IPS DF 6.9 (cell line): Measurements from ENCODE around the gene PLEKHN1.

Experiments
- DNase-seq: peaks from one replicate; pipeline ENCODE4 v3.0.0-alpha.2; 2013; ENCODE audit warnings: low read depth, low spot score
- H3K27ac ChIP-seq: one replicate; pipeline ENCODE4 v1.5.1; 2013; ENCODE audit warnings: low read length, control low read depth
- H3K27me3 ChIP-seq: 2 replicates; pipeline ENCODE4 v1.6.1; 2013; ENCODE audit warnings: mild to moderate bottlenecking, low read length; ENCODE audit not compliant: control insufficient read depth, insufficient read depth
- H3K36me3 ChIP-seq: 2 replicates; pipeline ENCODE4 v1.6.1; 2013; ENCODE audit warnings: low read length; ENCODE audit not compliant: control insufficient read depth, insufficient read depth
- H3K4me1 ChIP-seq: 2 replicates; pipeline ENCODE4 v1.6.1; 2013; ENCODE audit warnings: low read length; ENCODE audit not compliant: control insufficient read depth, insufficient read depth
- H3K4me3 ChIP-seq: 2 replicates; pipeline ENCODE4 v1.5.1; 2013; ENCODE audit warnings: mild to moderate bottlenecking, low read length
- H3K9me3 ChIP-seq: 2 replicates; pipeline ENCODE4 v1.6.1; 2013; ENCODE audit warnings: low read length, inconsistent platforms; ENCODE audit not compliant: control insufficient read depth, insufficient read depth
- WGBS: extraction: QIAGEN DNeasy Blood & Tissue Kit; methylation state at CpG from one replicate; pipeline ENCODE4 v1.1.7; 2013; ENCODE audit warnings: mixed read lengths, missing lambda C conversion rate; ENCODE audit not compliant: insufficient read length, insufficient coverage; 5-methylcytosine and 5-hydroxymethylcytosine counted together

Gene PLEKHN1

GRCh38 chr1:930633-931138, 35.6 kb upstream of the PLEKHN1 start:
- H3K27ac ChIP-seq = no peak overlapping the region
- H3K9me3 ChIP-seq = no peaks in the 10 kb centered on the region
- H3K27me3 ChIP-seq = peaks cover 69% of the 10 kb centered on the region
- H3K36me3 ChIP-seq = no peaks in the 10 kb centered on the region
- WGBS = no CpG with 5 or more reads among the region's 18 CpGs
- DNase-seq = no peak
- no peak overlapping the region for H3K4me3 ChIP-seq
- peaks cover 5% of the 10 kb centered on the region for H3K4me1 ChIP-seq

- Histone ChIP-seq H3K4me3 (no peak overlapping the region), H3K9me3 (no peaks in the 10 kb centered on the region), H3K36me3 (no peaks in the 10 kb centered on the region), H3K4me1 (peaks cover 5% of the 10 kb centered on the region), H3K27ac (no peak overlapping the region), H3K27me3 (peaks cover 65% of the 10 kb centered on the region)
- DNase-seq = no peak
- WGBS = no CpG with 5 or more reads among the region's 15 CpGs
Observed at GRCh38 chr1:931380-932172, 34.7 kb upstream of the PLEKHN1 start.

- no peak for DNase-seq
- no CpG with 5 or more reads among the region's 16 CpGs for whole genome bisulfite sequencing
- Histone ChIP-seq H3K27me3 (peaks cover 64% of the 10 kb centered on the region), H3K27ac (no peak overlapping the region), H3K9me3 (no peaks in the 10 kb centered on the region), H3K4me3 (no peak overlapping the region), H3K36me3 (no peaks in the 10 kb centered on the region), H3K4me1 (peaks cover 5% of the 10 kb centered on the region)
Observed at GRCh38 chr1:932173-932510, 34.1 kb upstream of the PLEKHN1 start.

GRCh38 chr1:932776-933602, 33.3 kb upstream of the PLEKHN1 start:
- no peak overlapping the region for H3K4me3 ChIP-seq
- no peak overlapping the region for H3K27ac ChIP-seq

GRCh38 chr1:933603-933940, 32.7 kb upstream of the PLEKHN1 start:
- H3K9me3 ChIP-seq = no peaks in the 10 kb centered on the region
- no peaks in the 10 kb centered on the region; the same call in 1 of the 2 replicates for H3K36me3 ChIP-seq
- DNase-seq = no peak
- WGBS = no CpG with 5 or more reads among the region's 10 CpGs
- peaks cover 54% of the 10 kb centered on the region for H3K27me3 ChIP-seq
- H3K4me3 ChIP-seq = no peak overlapping the region
- no peak overlapping the region for H3K27ac ChIP-seq
- peaks cover 5% of the 10 kb centered on the region for H3K4me1 ChIP-seq

More at GRCh38 chr1:932776-933602, 33.3 kb upstream of the PLEKHN1 start:
- WGBS = no CpG with 5 or more reads among the region's 25 CpGs
- Histone ChIP-seq H3K36me3 (no peaks in the 10 kb centered on the region; the same call in 1 of the 2 replicates), H3K9me3 (no peaks in the 10 kb centered on the region), H3K27me3 (peaks cover 56% of the 10 kb centered on the region), H3K4me1 (peaks cover 5% of the 10 kb centered on the region)
- no peak for DNase-seq

GRCh38 chr1:934991-935750, 31.1 kb upstream of the PLEKHN1 start:
- no CpG with 5 or more reads among the region's 37 CpGs for WGBS
- Histone ChIP-seq H3K27me3 (peaks cover 54% of the 10 kb centered on the region), H3K4me1 (peaks cover 5% of the 10 kb centered on the region)

GRCh38 chr1:935751-936231, 30.5 kb upstream of the PLEKHN1 start:
- H3K9me3 ChIP-seq = no peaks in the 10 kb centered on the region
- no peak overlapping the region for H3K27ac ChIP-seq
- WGBS = no CpG with 5 or more reads among the region's 30 CpGs
- peaks cover 8% of the 10 kb centered on the region for H3K4me1 ChIP-seq
- no peak overlapping the region for H3K4me3 ChIP-seq
- DNase-seq = no peak
- H3K27me3 ChIP-seq = peaks cover 56% of the 10 kb centered on the region
- H3K36me3 ChIP-seq = peaks cover 3% of the 10 kb centered on the region; the same call in 1 of the 2 replicates

More at GRCh38 chr1:934991-935750, 31.1 kb upstream of the PLEKHN1 start:
- no peak overlapping the region for H3K27ac ChIP-seq
- no peaks in the 10 kb centered on the region for H3K9me3 ChIP-seq
- no peak for DNase-seq
- no peak overlapping the region for H3K4me3 ChIP-seq
- H3K36me3 ChIP-seq = no peaks in the 10 kb centered on the region; the same call in 1 of the 2 replicates

GRCh38 chr1:936348-937264, 29.7 kb upstream of the PLEKHN1 start:
- no peak for DNase-seq
- H3K27ac ChIP-seq = no peak overlapping the region
- H3K36me3 ChIP-seq = peaks cover 3% of the 10 kb centered on the region; the same call in 1 of the 2 replicates
- peaks cover 56% of the 10 kb centered on the region for H3K27me3 ChIP-seq
- H3K4me3 ChIP-seq = no peak overlapping the region
- H3K4me1 ChIP-seq = peaks cover 13% of the 10 kb centered on the region
- no peaks in the 10 kb centered on the region for H3K9me3 ChIP-seq
- WGBS = no CpG with 5 or more reads among the region's 45 CpGs

GRCh38 chr1:937521-937920, 28.8 kb upstream of the PLEKHN1 start:
- no peak overlapping the region for H3K27ac ChIP-seq
- H3K36me3 ChIP-seq = peaks cover 3% of the 10 kb centered on the region; the same call in 1 of the 2 replicates

More at GRCh38 chr1:937521-937920, 28.8 kb upstream of the PLEKHN1 start:
- DNase-seq = no peak
- Histone ChIP-seq H3K4me1 (peaks cover 13% of the 10 kb centered on the region), H3K27me3 (peaks cover 57% of the 10 kb centered on the region), H3K9me3 (no peaks in the 10 kb centered on the region), H3K4me3 (no peak overlapping the region)
- WGBS = no CpG with 5 or more reads among the region's 16 CpGs
